ACHN (cell line): ENCODE measurements around the gene C1orf159.
"Not testable (repeated sequence)": the region's sequence is repeated elsewhere in the genome, so short reads cannot be mapped to it uniquely, and the experiment has no call there.

Experiments
- DNase-seq: peaks from one replicate; pipeline ENCODE4 v3.0.0-alpha.2; 2015
- in situ Hi-C: cut with HindIII; loops from 2 replicates; pipeline ENCODE4 v1.10.0; 2017; ENCODE audit warnings: low sequenced_read_pairs, low pct_ligation_motif_present, low pct_unique_long_range_greater_than_20kb

C1orf159 gene

GRCh38 chr1:1152431-1152830 lies 36.5 kb upstream of the C1orf159 start:
- in situ Hi-C loops, DNase-seq: not testable (repeated sequence)

GRCh38 chr1:1151306-1151705 lies 35.4 kb upstream of the C1orf159 start:
- in situ Hi-C loops, result no loop called here

GRCh38 chr1:1150100-1150499 lies 34.2 kb upstream of the C1orf159 start:
- DNase-seq, result no peak
- in situ Hi-C loops, result no loop called here

More at GRCh38 chr1:1151306-1151705, 35.4 kb upstream of the C1orf159 start:
- no peak for DNase-seq

GRCh38 chr1:1149416-1149815 lies 33.5 kb upstream of the C1orf159 start:
- in situ Hi-C loops, result no loop called here
- DNase-seq, result no peak

GRCh38 chr1:1148569-1148968 lies 32.7 kb upstream of the C1orf159 start:
- no peak for DNase-seq
- in situ Hi-C loops, result no loop called here

GRCh38 chr1:1148061-1148460 lies 32.2 kb upstream of the C1orf159 start:
- in situ Hi-C loops, result no loop called here
- DNase-seq, result no peak

GRCh38 chr1:1146596-1146995 lies 30.7 kb upstream of the C1orf159 start:
- DNase-seq, result no peak
- in situ Hi-C loops, result no loop called here

GRCh38 chr1:1146026-1146425 lies 30.1 kb upstream of the C1orf159 start:
- DNase-seq, result no peak
- in situ Hi-C loops, result no loop called here

- DNase-seq, result no peak
These were observed 29.6 kb upstream of the C1orf159 start for GRCh38 chr1:1145547-1145914.

GRCh38 chr1:1144843-1145546 lies 29.1 kb upstream of the C1orf159 start:
- no peak for DNase-seq
- in situ Hi-C loops, result no loop called here

More at GRCh38 chr1:1145547-1145914, 29.6 kb upstream of the C1orf159 start:
- in situ Hi-C loops, result no loop called here

- in situ Hi-C loops, result no loop called here
- no peak for DNase-seq
These were observed 28.4 kb upstream of the C1orf159 start for GRCh38 chr1:1144122-1144842.

GRCh38 chr1:1143636-1144035 lies 27.7 kb upstream of the C1orf159 start:
- in situ Hi-C loops, result no loop called here
- DNase-seq, result no peak

GRCh38 chr1:1142844-1143243 lies 27.0 kb upstream of the C1orf159 start:
- DNase-seq, result no peak

GRCh38 chr1:1142352-1142751 lies 26.5 kb upstream of the C1orf159 start:
- in situ Hi-C loops, DNase-seq: not testable (repeated sequence)

More at GRCh38 chr1:1142844-1143243, 27.0 kb upstream of the C1orf159 start:
- in situ Hi-C loops, result no loop called here

- in situ Hi-C loops, result no loop called here
- DNase-seq, result no peak
These were observed 26.0 kb upstream of the C1orf159 start for GRCh38 chr1:1141911-1142250.

- in situ Hi-C loops, result no loop called here
- no peak for DNase-seq
These were observed 25.5 kb upstream of the C1orf159 start for GRCh38 chr1:1141244-1141910.

- in situ Hi-C loops, result no loop called here
- no peak for DNase-seq
These were observed 24.8 kb upstream of the C1orf159 start for GRCh38 chr1:1140673-1141072.

- in situ Hi-C loops, result no loop called here
- DNase-seq, result no peak
These were observed 21.6 kb upstream of the C1orf159 start for GRCh38 chr1:1137256-1138045.
